Measurements from ENCODE around the gene ZBED4. TPM values are rescaled to one million over a fixed set of nuclear protein-coding genes. Genes with fewer than 3 reads are reported as not detected.
A peak's percentile ranks its signal among the peaks of the same experiment; 100 is the strongest.

Gene ZBED4
- total RNA-seq, 4 donors from 2014 or later: 19.9 to 30.7 (median 24.9) TPM

GRCh38 chr22:49914256-49914655 lies 60.6 kb downstream of the ZBED4 start:
- in situ Hi-C loops (cut with MboI; ENCODE audit: low pct_ligation_motif_present in 1 of 4, low pct_unique_long_range_greater_than_20kb in 1 of 4, low sequenced_read_pairs in 3 of 4): loop anchor here in 1 of 4 donors (10.0 kb wide), 1 partner anchor 139 kb away; no protein-coding TSS in a partner anchor
- Histone ChIP-seq H3K27me3 (no peaks in the 10 kb centered on the region), H3K4me3 (no peak overlapping the region), H3K27ac (no peak overlapping the region), H3K9me3 (no peaks in the 10 kb centered on the region), H3K36me3 (peaks cover 0 to 5% (median 2%) of the 10 kb centered on the region in 4 donors), H3K4me1 (peaks cover 10 to 18% (median 14%) of the 10 kb centered on the region in 4 donors)
- intact Hi-C loops (cut with DNase I; ENCODE audit: low total_unique reads): no loop called here
- 83 to 91% methylated on average over 2 to 12 of the region's 12 CpGs for WGBS, 2 donors (ENCODE audit: low coverage in 1 of 2)
- DNase-seq: no peak
- TF ChIP-seq, protein P1, sequence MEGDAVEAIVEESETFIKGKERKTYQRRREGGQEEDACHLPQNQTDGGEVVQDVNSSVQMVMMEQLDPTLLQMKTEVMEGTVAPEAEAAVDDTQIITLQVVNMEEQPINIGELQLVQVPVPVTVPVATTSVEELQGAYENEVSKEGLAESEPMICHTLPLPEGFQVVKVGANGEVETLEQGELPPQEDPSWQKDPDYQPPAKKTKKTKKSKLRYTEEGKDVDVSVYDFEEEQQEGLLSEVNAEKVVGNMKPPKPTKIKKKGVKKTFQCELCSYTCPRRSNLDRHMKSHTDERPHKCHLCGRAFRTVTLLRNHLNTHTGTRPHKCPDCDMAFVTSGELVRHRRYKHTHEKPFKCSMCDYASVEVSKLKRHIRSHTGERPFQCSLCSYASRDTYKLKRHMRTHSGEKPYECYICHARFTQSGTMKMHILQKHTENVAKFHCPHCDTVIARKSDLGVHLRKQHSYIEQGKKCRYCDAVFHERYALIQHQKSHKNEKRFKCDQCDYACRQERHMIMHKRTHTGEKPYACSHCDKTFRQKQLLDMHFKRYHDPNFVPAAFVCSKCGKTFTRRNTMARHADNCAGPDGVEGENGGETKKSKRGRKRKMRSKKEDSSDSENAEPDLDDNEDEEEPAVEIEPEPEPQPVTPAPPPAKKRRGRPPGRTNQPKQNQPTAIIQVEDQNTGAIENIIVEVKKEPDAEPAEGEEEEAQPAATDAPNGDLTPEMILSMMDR (IDR thresholded peaks at IDR 0.05): no peak
- TF ChIP-seq POLR2A (IDR thresholded peaks at IDR 0.05): no peak
- TF ChIP-seq EP300 (IDR thresholded peaks at IDR 0.05; ENCODE audit: low read depth): no peak
- no peak for TF ChIP-seq POLR2AphosphoS5 (IDR thresholded peaks at IDR 0.05)

- TF ChIP-seq, protein P1 (IDR thresholded peaks at IDR 0.05): no peak
- TF ChIP-seq POLR2AphosphoS5 (IDR thresholded peaks at IDR 0.05) (no peak), POLR2A (IDR thresholded peaks at IDR 0.05) (no peak), EP300 (IDR thresholded peaks at IDR 0.05; ENCODE audit: low read depth) (no peak)
- Histone ChIP-seq H3K4me3 (no peak overlapping the region), H3K27ac (no peak overlapping the region), H3K4me1 (peaks cover 12 to 23% (median 19%) of the 10 kb centered on the region in 4 donors), H3K27me3 (no peaks in the 10 kb centered on the region), H3K36me3 (peaks cover 0 to 5% (median 2%) of the 10 kb centered on the region in 4 donors), H3K9me3 (no peaks in the 10 kb centered on the region)
- no peak for DNase-seq
- intact Hi-C loops (cut with DNase I; ENCODE audit: low total_unique reads) (no loop called here), in situ Hi-C loops (cut with MboI; ENCODE audit: low pct_ligation_motif_present in 1 of 4, low pct_unique_long_range_greater_than_20kb in 1 of 4, low sequenced_read_pairs in 3 of 4) (loop anchor here in 1 of 4 donors (10.0 kb wide), 1 partner anchor 141 kb away; no protein-coding TSS in a partner anchor)
- WGBS, 2 donors (ENCODE audit: low coverage in 1 of 2): 87% methylated on average over 12 of the region's 12 CpGs; no CpG with 5 or more reads in 1 of the 2 donors
Measured at GRCh38 chr22:49915610-49916009, 62.0 kb downstream of the ZBED4 start.

DNA sequence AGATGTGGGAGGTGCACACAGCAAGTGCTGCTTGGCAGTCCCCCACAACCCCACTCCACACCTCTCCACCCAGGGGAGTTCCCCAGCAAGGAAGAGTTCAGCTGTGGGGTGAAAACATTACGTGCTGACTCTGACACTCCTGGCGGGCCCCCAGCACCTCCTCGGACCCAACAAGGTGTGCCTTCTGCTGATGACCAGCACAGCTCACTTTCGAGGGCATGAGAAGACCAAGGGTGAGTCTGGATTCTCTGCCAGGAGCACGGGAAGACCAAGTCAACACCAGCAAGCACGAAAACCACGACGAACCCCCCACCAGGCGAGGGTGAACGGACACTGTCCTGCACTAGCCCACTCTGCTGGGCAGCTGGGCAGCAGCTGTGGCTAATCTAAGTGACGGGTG lies 63.2 kb downstream of the ZBED4 start:
- Histone ChIP-seq H3K4me3 (peak overlapping the region in 1 of 4 donors; percentile 89), H3K36me3 (peaks cover 0 to 5% (median 2%) of the 10 kb centered on the region in 4 donors)
- in situ Hi-C loops (cut with MboI; ENCODE audit: low pct_ligation_motif_present in 1 of 4, low pct_unique_long_range_greater_than_20kb in 1 of 4, low sequenced_read_pairs in 3 of 4): loop anchor here in 1 of 4 donors (10.0 kb wide), 1 partner anchor 142 kb away; no protein-coding TSS in a partner anchor

DNA sequence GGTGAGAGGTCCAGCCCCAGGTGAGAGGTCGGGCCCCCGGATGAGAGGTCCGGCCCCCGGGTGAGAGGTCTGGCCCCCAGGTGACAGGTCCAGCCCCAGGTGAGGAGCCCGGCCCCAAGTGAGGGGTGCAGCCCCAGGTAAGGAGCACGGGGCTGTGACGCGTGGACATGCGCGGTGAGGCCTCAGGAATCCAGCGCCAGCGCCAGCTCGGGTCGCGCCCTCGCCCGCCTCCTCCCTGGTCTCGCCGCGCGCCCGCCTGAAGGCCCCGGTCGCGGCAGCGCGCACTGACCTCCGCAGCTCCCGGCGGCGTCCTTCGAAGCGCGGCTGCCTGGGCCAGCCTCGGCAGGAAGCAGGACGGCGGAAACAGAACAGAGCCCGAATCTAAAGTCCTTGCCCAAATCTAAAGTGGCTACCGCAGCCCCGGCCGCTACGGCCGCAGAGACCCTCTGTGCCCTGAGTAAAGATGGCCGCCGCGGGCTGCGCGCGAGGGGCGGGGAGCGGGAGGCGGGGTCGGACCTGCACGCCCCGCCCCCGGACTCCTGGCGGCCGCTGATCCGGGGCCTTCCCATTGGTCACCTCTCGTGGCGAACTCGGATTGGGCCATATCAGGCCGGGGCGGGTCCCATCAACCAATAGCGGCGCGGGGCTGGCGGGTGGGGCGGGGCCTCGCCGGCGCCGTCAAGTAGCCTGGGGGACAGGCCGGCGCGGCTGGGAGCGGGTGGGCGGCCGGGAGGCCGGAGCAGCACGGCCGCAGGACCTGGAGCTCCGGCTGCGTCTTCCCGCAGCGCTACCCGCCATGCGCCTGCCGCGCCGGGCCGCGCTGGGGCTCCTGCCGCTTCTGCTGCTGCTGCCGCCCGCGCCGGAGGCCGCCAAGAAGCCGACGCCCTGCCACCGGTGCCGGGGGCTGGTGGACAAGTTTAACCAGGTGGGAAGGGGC lies 64.6 kb downstream of the ZBED4 start, which contains the start of the genes ALG12 and CRELD2:
TSS of gene ALG12 (minus strand) at position 465 of the 937 bp plus-strand sequence. CDS start 4,673 bp downstream, outside the sequence.
TSS of gene CRELD2 (plus strand) at position 661 of the 937 bp plus-strand sequence. CDS start at position 797, 136 bp downstream.
- in situ Hi-C loops (cut with MboI; ENCODE audit: low pct_ligation_motif_present in 1 of 4, low pct_unique_long_range_greater_than_20kb in 1 of 4, low sequenced_read_pairs in 3 of 4) (loop anchor here in 1 of 4 donors (10.0 kb wide), 1 partner anchor 143 kb away; no protein-coding TSS in a partner anchor), intact Hi-C loops (cut with DNase I; ENCODE audit: low total_unique reads) (no loop called here)
- Histone ChIP-seq H3K27me3 (no peaks in the 10 kb centered on the region), H3K4me1 (peaks cover 12 to 23% (median 19%) of the 10 kb centered on the region in 4 donors), H3K9me3 (no peaks in the 10 kb centered on the region), H3K4me3 (peak within 1 kb of the TSS; percentile 69 to 89 (median 76)), H3K27ac (peak within 1 kb of the TSS; percentile 94 to 97 (median 95)), H3K36me3 (peaks cover 0 to 4% (median 1%) of the 10 kb centered on the region in 4 donors)
- 1% methylated on average over 29 of the region's 103 CpGs; no CpG with 5 or more reads in 1 of the 2 donors for WGBS, 2 donors (ENCODE audit: low coverage in 1 of 2)
- TF ChIP-seq, protein P1 (IDR thresholded peaks at IDR 0.05): no peak
- TF ChIP-seq POLR2A (IDR thresholded peaks at IDR 0.05): peak; percentile 63
- peak in 2 of 3 donors; percentile 57 to 71 for TF ChIP-seq POLR2AphosphoS5 (IDR thresholded peaks at IDR 0.05)
- peak; percentile 98 for DNase-seq

More for the DNA sequence above, 63.2 kb downstream of the ZBED4 start:
- Histone ChIP-seq H3K27ac (no peak overlapping the region), H3K9me3 (no peaks in the 10 kb centered on the region), H3K27me3 (no peaks in the 10 kb centered on the region), H3K4me1 (peaks cover 12 to 23% (median 19%) of the 10 kb centered on the region in 4 donors)
- intact Hi-C loops (cut with DNase I; ENCODE audit: low total_unique reads): no loop called here
- WGBS, 2 donors (ENCODE audit: low coverage in 1 of 2): 71 to 87% methylated on average over 3 to 11 of the region's 11 CpGs
- TF ChIP-seq EP300 (IDR thresholded peaks at IDR 0.05; ENCODE audit: low read depth): no peak
- no peak for DNase-seq

Data from transverse colon (tissue), 4 donors.